Measurements from ENCODE around the gene NARF. TPM values are rescaled to one million over a fixed set of nuclear protein-coding genes. Genes with fewer than 3 reads are reported as not detected.
"Not testable (repeated sequence)": the region's sequence is repeated elsewhere in the genome, so short reads cannot be mapped to it uniquely, and the experiment has no call there.

NARF gene
- total RNA-seq, 1 donor from 2014 or later: 62.6 TPM

GRCh38 chr17:82457073-82457928 lies 1.2 kb upstream of the NARF start:
- Histone ChIP-seq H3K36me3 (peaks cover 0 to 2% of the 10 kb centered on the region in 2 donors), H3K9me3 (no peaks in the 10 kb centered on the region), H3K4me3 (peak overlapping the region; percentile 56 to 94), H3K27ac (peak overlapping the region; percentile 100), H3K4me1 (peaks cover 19% of the 10 kb centered on the region), H3K27me3 (no peaks in the 10 kb centered on the region)
- no peak for TF ChIP-seq POLR2AphosphoS5 (IDR thresholded peaks at IDR 0.05; ENCODE audit: insufficient read depth in 1 of 2, low read depth in 1 of 2)
- TF ChIP-seq POLR2A (IDR thresholded peaks at IDR 0.05): no peak
- TF ChIP-seq, protein P1, sequence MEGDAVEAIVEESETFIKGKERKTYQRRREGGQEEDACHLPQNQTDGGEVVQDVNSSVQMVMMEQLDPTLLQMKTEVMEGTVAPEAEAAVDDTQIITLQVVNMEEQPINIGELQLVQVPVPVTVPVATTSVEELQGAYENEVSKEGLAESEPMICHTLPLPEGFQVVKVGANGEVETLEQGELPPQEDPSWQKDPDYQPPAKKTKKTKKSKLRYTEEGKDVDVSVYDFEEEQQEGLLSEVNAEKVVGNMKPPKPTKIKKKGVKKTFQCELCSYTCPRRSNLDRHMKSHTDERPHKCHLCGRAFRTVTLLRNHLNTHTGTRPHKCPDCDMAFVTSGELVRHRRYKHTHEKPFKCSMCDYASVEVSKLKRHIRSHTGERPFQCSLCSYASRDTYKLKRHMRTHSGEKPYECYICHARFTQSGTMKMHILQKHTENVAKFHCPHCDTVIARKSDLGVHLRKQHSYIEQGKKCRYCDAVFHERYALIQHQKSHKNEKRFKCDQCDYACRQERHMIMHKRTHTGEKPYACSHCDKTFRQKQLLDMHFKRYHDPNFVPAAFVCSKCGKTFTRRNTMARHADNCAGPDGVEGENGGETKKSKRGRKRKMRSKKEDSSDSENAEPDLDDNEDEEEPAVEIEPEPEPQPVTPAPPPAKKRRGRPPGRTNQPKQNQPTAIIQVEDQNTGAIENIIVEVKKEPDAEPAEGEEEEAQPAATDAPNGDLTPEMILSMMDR (IDR thresholded peaks at IDR 0.05): no peak
- intact Hi-C loops (cut with DNase I): loop anchor here (5.0 kb wide), 1 partner anchor 40 kb away; no protein-coding TSS in a partner anchor
- peak in 1 of 2 donors; percentile 87 for DNase-seq (ENCODE audit: extremely low spot score in 2 of 2)

DNA sequence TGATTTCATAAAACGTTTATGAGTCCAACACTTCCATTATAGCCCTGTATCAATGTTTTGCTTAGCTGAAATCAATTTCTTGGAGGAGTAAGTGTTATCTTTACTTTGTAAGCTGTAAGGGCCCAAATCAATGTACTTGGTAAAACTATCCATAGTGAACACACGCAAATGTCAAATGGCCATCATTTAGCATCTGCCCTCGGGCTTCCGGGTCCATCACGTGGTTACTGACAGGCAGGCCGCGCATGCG lies 687 bp upstream of the NARF start:
- peak overlapping the region; percentile 56 to 94 for H3K4me3 ChIP-seq
- H3K9me3 ChIP-seq: no peaks in the 10 kb centered on the region
- H3K27ac ChIP-seq: peak overlapping the region; percentile 100
- peaks cover 0 to 8% of the 10 kb centered on the region in 2 donors for H3K36me3 ChIP-seq
- DNase-seq (ENCODE audit: extremely low spot score in 2 of 2): no peak
- no peaks in the 10 kb centered on the region for H3K27me3 ChIP-seq
- TF ChIP-seq POLR2AphosphoS5 (IDR thresholded peaks at IDR 0.05; ENCODE audit: insufficient read depth in 1 of 2, low read depth in 1 of 2) (peak in 1 of 2 donors; percentile 78), POLR2A (IDR thresholded peaks at IDR 0.05) (no peak)
- TF ChIP-seq, protein P1 (IDR thresholded peaks at IDR 0.05): no peak
- intact Hi-C loops (cut with DNase I): loop anchor here (5.0 kb wide), 1 partner anchor 39 kb away; no protein-coding TSS in a partner anchor
- H3K4me1 ChIP-seq: peaks cover 19% of the 10 kb centered on the region

GRCh38 chr17:82458885-82459424 lies 414 bp downstream of the NARF start:
- peak in 1 of 2 donors; percentile 87 for DNase-seq (ENCODE audit: extremely low spot score in 2 of 2)
- H3K27ac ChIP-seq: peak overlapping the region; percentile 100
- H3K4me1 ChIP-seq: peaks cover 19% of the 10 kb centered on the region
- peaks cover 0 to 13% of the 10 kb centered on the region in 2 donors for H3K36me3 ChIP-seq
- no peaks in the 10 kb centered on the region for H3K9me3 ChIP-seq
- intact Hi-C loops (cut with DNase I): loop anchor here (5.0 kb wide), 1 partner anchor 38 kb away; no protein-coding TSS in a partner anchor
- peak overlapping the region; percentile 56 to 94 for H3K4me3 ChIP-seq
- H3K27me3 ChIP-seq: no peaks in the 10 kb centered on the region
- TF ChIP-seq, protein P1 (IDR thresholded peaks at IDR 0.05): no peak
- TF ChIP-seq POLR2A (IDR thresholded peaks at IDR 0.05): no peak
- no peak for TF ChIP-seq POLR2AphosphoS5 (IDR thresholded peaks at IDR 0.05; ENCODE audit: insufficient read depth in 1 of 2, low read depth in 1 of 2)

GRCh38 chr17:82459936-82460335 lies 1.4 kb downstream of the NARF start:
- H3K4me3 ChIP-seq; H3K27ac ChIP-seq; DNase-seq (ENCODE audit: extremely low spot score in 2 of 2); H3K27me3 ChIP-seq; H3K9me3 ChIP-seq: not testable (repeated sequence)
- Histone ChIP-seq H3K4me1 (peaks cover 19% of the 10 kb centered on the region), H3K36me3 (peaks cover 0 to 22% of the 10 kb centered on the region in 2 donors)
- intact Hi-C loops (cut with DNase I): loop anchor here (5.0 kb wide), 1 partner anchor 37 kb away; no protein-coding TSS in a partner anchor

GRCh38 chr17:82461827-82462524 lies 3.4 kb downstream of the NARF start:
- Histone ChIP-seq H3K27me3 (no peaks in the 10 kb centered on the region), H3K4me3 (no peak overlapping the region), H3K27ac (no peak overlapping the region), H3K4me1 (peaks cover 18% of the 10 kb centered on the region), H3K9me3 (no peaks in the 10 kb centered on the region), H3K36me3 (peaks cover 0 to 36% of the 10 kb centered on the region in 2 donors)
- intact Hi-C loops (cut with DNase I): no loop called here
- DNase-seq (ENCODE audit: extremely low spot score in 2 of 2): peak in 1 of 2 donors; percentile 72
- TF ChIP-seq POLR2AphosphoS5 (IDR thresholded peaks at IDR 0.05; ENCODE audit: insufficient read depth in 1 of 2, low read depth in 1 of 2) (no peak), POLR2A (IDR thresholded peaks at IDR 0.05) (no peak)
- TF ChIP-seq, protein P1 (IDR thresholded peaks at IDR 0.05): no peak
